ENCODE results near the gene UGT1A6. TPM values are rescaled to one million over a fixed set of nuclear protein-coding genes. Genes with fewer than 3 reads are reported as not detected.

The UGT1A6 gene
- total RNA-seq, 1 donor = not detected

DNA sequence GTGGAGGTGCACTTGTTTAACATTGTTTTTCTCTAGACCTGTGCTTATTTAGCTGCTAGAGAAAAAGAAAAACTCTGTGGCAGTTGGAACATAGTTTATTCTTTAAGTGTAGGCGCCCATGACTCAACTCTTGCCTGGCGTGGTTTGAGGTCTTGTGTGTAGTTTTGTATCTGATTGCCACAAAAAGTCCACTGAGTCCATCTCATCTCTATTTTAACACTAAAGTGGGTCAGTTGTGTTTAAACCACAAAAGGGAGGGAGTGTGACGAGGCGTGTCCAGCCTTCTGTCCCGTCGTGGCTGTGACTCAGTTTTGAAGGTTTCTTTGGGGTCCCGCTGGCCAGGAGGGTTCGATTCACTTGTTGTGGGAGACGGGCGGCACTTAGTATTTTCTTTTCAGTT is 36.2 kb upstream of the UGT1A6 start:
- no peak overlapping the region for H3K4me3 ChIP-seq (ENCODE audit: insufficient read depth, low read length)
- H2AFZ ChIP-seq (ENCODE audit: low read length) = no peak overlapping the region
- DNase-seq (ENCODE audit: insufficient read length, low spot score, missing footprints) = no peak
- H4K20me1 ChIP-seq (ENCODE audit: insufficient read depth, low read length) = no peaks in the 10 kb centered on the region
- H3K36me3 ChIP-seq (ENCODE audit: insufficient read depth, low read length) = no peaks in the 10 kb centered on the region
- no peak overlapping the region for H3K27ac ChIP-seq (ENCODE audit: low read depth, low read length)
- H3K4me2 ChIP-seq (ENCODE audit: insufficient read depth, low read length) = no peak overlapping the region
- TF ChIP-seq, protein P1, sequence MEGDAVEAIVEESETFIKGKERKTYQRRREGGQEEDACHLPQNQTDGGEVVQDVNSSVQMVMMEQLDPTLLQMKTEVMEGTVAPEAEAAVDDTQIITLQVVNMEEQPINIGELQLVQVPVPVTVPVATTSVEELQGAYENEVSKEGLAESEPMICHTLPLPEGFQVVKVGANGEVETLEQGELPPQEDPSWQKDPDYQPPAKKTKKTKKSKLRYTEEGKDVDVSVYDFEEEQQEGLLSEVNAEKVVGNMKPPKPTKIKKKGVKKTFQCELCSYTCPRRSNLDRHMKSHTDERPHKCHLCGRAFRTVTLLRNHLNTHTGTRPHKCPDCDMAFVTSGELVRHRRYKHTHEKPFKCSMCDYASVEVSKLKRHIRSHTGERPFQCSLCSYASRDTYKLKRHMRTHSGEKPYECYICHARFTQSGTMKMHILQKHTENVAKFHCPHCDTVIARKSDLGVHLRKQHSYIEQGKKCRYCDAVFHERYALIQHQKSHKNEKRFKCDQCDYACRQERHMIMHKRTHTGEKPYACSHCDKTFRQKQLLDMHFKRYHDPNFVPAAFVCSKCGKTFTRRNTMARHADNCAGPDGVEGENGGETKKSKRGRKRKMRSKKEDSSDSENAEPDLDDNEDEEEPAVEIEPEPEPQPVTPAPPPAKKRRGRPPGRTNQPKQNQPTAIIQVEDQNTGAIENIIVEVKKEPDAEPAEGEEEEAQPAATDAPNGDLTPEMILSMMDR (IDR thresholded peaks at IDR 0.05; ENCODE audit: extremely low read depth, low read depth, low read length) = no peak
- H3K4me1 ChIP-seq (ENCODE audit: insufficient read depth, low read length) = no peaks in the 10 kb centered on the region
- no peaks in the 10 kb centered on the region for H3K79me2 ChIP-seq (ENCODE audit: insufficient read depth, low read length)
- H3K27me3 ChIP-seq (ENCODE audit: insufficient read depth, low read length) = peaks cover 9% of the 10 kb centered on the region
- no peaks in the 10 kb centered on the region for H3K9me3 ChIP-seq (ENCODE audit: low read depth, low read length)

DNA sequence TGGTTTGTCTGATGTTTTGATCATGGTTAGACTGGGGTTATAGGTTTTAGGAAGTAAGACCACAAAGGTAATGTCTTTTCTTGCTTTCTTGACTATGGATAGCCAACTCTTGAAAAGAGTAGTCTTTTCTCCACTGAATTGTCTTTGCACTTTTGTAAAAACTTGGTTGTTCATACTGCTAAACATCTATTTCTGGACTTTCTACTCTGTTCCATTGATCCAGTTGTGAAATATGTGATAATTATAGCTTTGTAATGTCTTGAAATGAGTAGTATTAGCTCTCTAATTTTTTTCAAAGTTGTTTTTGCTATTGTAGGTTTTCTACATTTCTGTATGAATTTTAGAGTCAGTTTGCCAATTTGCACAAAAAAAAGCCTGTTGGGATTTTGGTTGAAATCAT is 34.1 kb upstream of the UGT1A6 start:
- DNase-seq (ENCODE audit: insufficient read length, low spot score, missing footprints) = no peak
- H3K27ac ChIP-seq (ENCODE audit: low read depth, low read length) = no peak overlapping the region
- H2AFZ ChIP-seq (ENCODE audit: low read length) = no peak overlapping the region
- no peaks in the 10 kb centered on the region for H4K20me1 ChIP-seq (ENCODE audit: insufficient read depth, low read length)
- no peaks in the 10 kb centered on the region for H3K9me3 ChIP-seq (ENCODE audit: low read depth, low read length)
- no peak overlapping the region for H3K4me2 ChIP-seq (ENCODE audit: insufficient read depth, low read length)
- TF ChIP-seq, protein P1 (IDR thresholded peaks at IDR 0.05; ENCODE audit: extremely low read depth, low read depth, low read length) = no peak
- H3K4me1 ChIP-seq (ENCODE audit: insufficient read depth, low read length) = no peaks in the 10 kb centered on the region
- H3K36me3 ChIP-seq (ENCODE audit: insufficient read depth, low read length) = no peaks in the 10 kb centered on the region
- H3K79me2 ChIP-seq (ENCODE audit: insufficient read depth, low read length) = no peaks in the 10 kb centered on the region
- peaks cover 13% of the 10 kb centered on the region for H3K27me3 ChIP-seq (ENCODE audit: insufficient read depth, low read length)
- H3K4me3 ChIP-seq (ENCODE audit: insufficient read depth, low read length) = no peak overlapping the region

DNA sequence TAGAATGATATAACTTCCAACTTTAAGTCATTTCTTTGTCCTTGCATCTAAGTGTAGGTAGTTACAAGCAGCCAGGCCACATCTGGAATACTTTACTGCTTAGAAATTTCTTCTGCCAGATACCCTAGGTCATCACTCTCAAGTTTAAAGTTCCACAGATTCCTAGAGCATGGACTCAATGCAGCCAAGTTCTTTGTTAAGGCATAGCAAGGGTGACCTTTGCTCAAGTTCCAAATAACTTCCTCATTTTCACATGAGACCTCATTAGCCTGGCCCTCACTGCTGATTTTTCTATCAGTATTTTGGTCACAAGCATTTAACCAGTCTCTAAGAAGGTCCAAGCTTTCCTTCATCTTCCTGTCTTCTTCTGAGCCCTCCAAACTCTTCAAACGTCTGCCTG is 28.8 kb upstream of the UGT1A6 start:
- Histone ChIP-seq H3K27me3 (ENCODE audit: insufficient read depth, low read length) (peaks cover 5% of the 10 kb centered on the region), H3K79me2 (ENCODE audit: insufficient read depth, low read length) (no peaks in the 10 kb centered on the region), H4K20me1 (ENCODE audit: insufficient read depth, low read length) (no peaks in the 10 kb centered on the region), H2AFZ (ENCODE audit: low read length) (no peak overlapping the region), H3K4me3 (ENCODE audit: insufficient read depth, low read length) (no peak overlapping the region), H3K9me3 (ENCODE audit: low read depth, low read length) (no peaks in the 10 kb centered on the region), H3K4me2 (ENCODE audit: insufficient read depth, low read length) (no peak overlapping the region), H3K27ac (ENCODE audit: low read depth, low read length) (no peak overlapping the region), H3K36me3 (ENCODE audit: insufficient read depth, low read length) (no peaks in the 10 kb centered on the region), H3K4me1 (ENCODE audit: insufficient read depth, low read length) (no peaks in the 10 kb centered on the region)
- no peak for DNase-seq (ENCODE audit: insufficient read length, low spot score, missing footprints)
- TF ChIP-seq, protein P1 (IDR thresholded peaks at IDR 0.05; ENCODE audit: extremely low read depth, low read depth, low read length) = no peak

DNA sequence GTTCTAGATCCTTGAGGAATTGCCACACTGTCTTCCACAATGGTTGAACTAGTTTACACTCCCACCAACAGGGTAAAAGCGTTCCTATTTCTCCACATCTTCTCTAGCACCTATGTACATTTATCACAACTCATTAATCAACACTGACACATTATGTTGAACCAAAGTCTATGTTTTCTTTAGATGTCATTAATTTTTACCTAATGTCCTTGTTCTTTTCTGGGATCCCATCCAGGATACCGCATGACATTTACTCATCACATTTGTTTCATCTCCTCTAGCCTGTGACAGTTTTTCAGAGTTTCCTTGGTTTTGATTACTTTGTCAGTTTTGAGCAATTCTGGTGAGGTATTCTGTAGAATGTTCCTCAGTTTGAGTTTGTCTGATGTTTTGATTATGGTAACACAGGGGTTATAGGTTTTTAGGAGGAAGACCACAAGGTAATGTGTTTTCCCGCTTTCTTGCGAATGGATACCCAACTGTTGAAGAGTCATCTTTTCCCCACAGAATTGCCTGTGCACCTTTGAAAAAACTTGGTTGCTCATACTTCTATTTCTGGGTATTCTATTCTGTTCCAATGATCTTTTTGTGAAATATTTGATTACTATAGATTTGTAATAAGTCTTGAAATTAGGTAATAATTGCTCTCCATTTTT is 24.0 kb upstream of the UGT1A6 start:
- no peak for DNase-seq (ENCODE audit: insufficient read length, low spot score, missing footprints)
- no peak overlapping the region for H3K4me3 ChIP-seq (ENCODE audit: insufficient read depth, low read length)
- H2AFZ ChIP-seq (ENCODE audit: low read length) = no peak overlapping the region
- no peak overlapping the region for H3K27ac ChIP-seq (ENCODE audit: low read depth, low read length)
- no peaks in the 10 kb centered on the region for H3K27me3 ChIP-seq (ENCODE audit: insufficient read depth, low read length)
- no peaks in the 10 kb centered on the region for H3K36me3 ChIP-seq (ENCODE audit: insufficient read depth, low read length)
- no peaks in the 10 kb centered on the region for H3K4me1 ChIP-seq (ENCODE audit: insufficient read depth, low read length)
- no peaks in the 10 kb centered on the region for H3K9me3 ChIP-seq (ENCODE audit: low read depth, low read length)
- TF ChIP-seq, protein P1 (IDR thresholded peaks at IDR 0.05; ENCODE audit: extremely low read depth, low read depth, low read length) = no peak
- no peaks in the 10 kb centered on the region for H4K20me1 ChIP-seq (ENCODE audit: insufficient read depth, low read length)
- H3K79me2 ChIP-seq (ENCODE audit: insufficient read depth, low read length) = no peaks in the 10 kb centered on the region
- H3K4me2 ChIP-seq (ENCODE audit: insufficient read depth, low read length) = no peak overlapping the region

All from osteoblast (primary cell).